Measurements from ENCODE around the gene EXOC7. TPM values are rescaled to one million over a fixed set of nuclear protein-coding genes. Genes with fewer than 3 reads are reported as not detected.

Gene EXOC7
- polyA plus RNA-seq, 1 donor from 2014 or later: 146 TPM

GRCh38 chr17:76131692-76132573 is 28.3 kb upstream of the EXOC7 start:
- Histone ChIP-seq H3K27ac (ENCODE audit: low read length) (no peak overlapping the region), H3K4me3 (ENCODE audit: low read length) (no peak overlapping the region), H3K36me3 (ENCODE audit: insufficient read depth, low read length) (no peaks in the 10 kb centered on the region), H4K20me1 (ENCODE audit: insufficient read depth) (no peaks in the 10 kb centered on the region), H3K9ac (ENCODE audit: low read length) (no peak overlapping the region), H3K27me3 (ENCODE audit: insufficient read depth, low read depth, low read length) (no peaks in the 10 kb centered on the region), H3F3A (ENCODE audit: insufficient read depth, low read length, poor library complexity, severe bottlenecking) (no peaks in the 10 kb centered on the region), H3K9me2 (ENCODE audit: insufficient read depth, low read length) (no peaks in the 10 kb centered on the region), H3K9me3 (ENCODE audit: low read length) (no peaks in the 10 kb centered on the region), H3K4me2 (ENCODE audit: low read length) (no peak overlapping the region), H2AFZ (ENCODE audit: low read depth, low read length) (no peak overlapping the region), H3K79me2 (replicated peaks; ENCODE audit: insufficient read depth, low read length) (no peaks in the 10 kb centered on the region)
- no peak for TF ChIP-seq REST (IDR thresholded peaks at IDR 0.05; ENCODE audit: borderline replicate concordance)
- TF ChIP-seq EZH2 (IDR thresholded peaks at IDR 0.05; ENCODE audit: borderline replicate concordance, insufficient read depth, low read length, poor library complexity, severe bottlenecking): no peak
- no peak for TF ChIP-seq TAF1 (IDR thresholded peaks at IDR 0.05; ENCODE audit: low read depth)
- TF ChIP-seq, protein P1, sequence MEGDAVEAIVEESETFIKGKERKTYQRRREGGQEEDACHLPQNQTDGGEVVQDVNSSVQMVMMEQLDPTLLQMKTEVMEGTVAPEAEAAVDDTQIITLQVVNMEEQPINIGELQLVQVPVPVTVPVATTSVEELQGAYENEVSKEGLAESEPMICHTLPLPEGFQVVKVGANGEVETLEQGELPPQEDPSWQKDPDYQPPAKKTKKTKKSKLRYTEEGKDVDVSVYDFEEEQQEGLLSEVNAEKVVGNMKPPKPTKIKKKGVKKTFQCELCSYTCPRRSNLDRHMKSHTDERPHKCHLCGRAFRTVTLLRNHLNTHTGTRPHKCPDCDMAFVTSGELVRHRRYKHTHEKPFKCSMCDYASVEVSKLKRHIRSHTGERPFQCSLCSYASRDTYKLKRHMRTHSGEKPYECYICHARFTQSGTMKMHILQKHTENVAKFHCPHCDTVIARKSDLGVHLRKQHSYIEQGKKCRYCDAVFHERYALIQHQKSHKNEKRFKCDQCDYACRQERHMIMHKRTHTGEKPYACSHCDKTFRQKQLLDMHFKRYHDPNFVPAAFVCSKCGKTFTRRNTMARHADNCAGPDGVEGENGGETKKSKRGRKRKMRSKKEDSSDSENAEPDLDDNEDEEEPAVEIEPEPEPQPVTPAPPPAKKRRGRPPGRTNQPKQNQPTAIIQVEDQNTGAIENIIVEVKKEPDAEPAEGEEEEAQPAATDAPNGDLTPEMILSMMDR (IDR thresholded peaks at IDR 0.05; ENCODE audit: poor library complexity, severe bottlenecking): no peak
- TF ChIP-seq POLR2AphosphoS5 (IDR thresholded peaks at IDR 0.05): no peak
- TF ChIP-seq RAD21 (conservative IDR thresholded peaks at IDR 0.05): no peak
- TF ChIP-seq MXI1 (conservative IDR thresholded peaks at IDR 0.05; ENCODE audit: poor library complexity, severe bottlenecking): no peak
- TF ChIP-seq EP300 (conservative IDR thresholded peaks at IDR 0.05; ENCODE audit: poor library complexity, severe bottlenecking): no peak
- TF ChIP-seq SMC3 (conservative IDR thresholded peaks at IDR 0.05; ENCODE audit: poor library complexity): no peak

- Histone ChIP-seq H3F3A (ENCODE audit: insufficient read depth, low read length, poor library complexity, severe bottlenecking) (no peaks in the 10 kb centered on the region), H3K9me3 (ENCODE audit: low read length) (no peaks in the 10 kb centered on the region), H3K4me3 (ENCODE audit: low read length) (no peak overlapping the region), H3K9ac (ENCODE audit: low read length) (no peak overlapping the region), H4K20me1 (ENCODE audit: insufficient read depth) (no peaks in the 10 kb centered on the region), H3K27me3 (ENCODE audit: insufficient read depth, low read depth, low read length) (no peaks in the 10 kb centered on the region), H3K27ac (ENCODE audit: low read length) (no peak overlapping the region), H2AFZ (ENCODE audit: low read depth, low read length) (no peak overlapping the region), H3K79me2 (replicated peaks; ENCODE audit: insufficient read depth, low read length) (no peaks in the 10 kb centered on the region), H3K4me2 (ENCODE audit: low read length) (no peak overlapping the region), H3K9me2 (ENCODE audit: insufficient read depth, low read length) (no peaks in the 10 kb centered on the region), H3K36me3 (ENCODE audit: insufficient read depth, low read length) (no peaks in the 10 kb centered on the region)
- TF ChIP-seq EZH2 (IDR thresholded peaks at IDR 0.05; ENCODE audit: borderline replicate concordance, insufficient read depth, low read length, poor library complexity, severe bottlenecking): no peak
- no peak for TF ChIP-seq TAF1 (IDR thresholded peaks at IDR 0.05; ENCODE audit: low read depth)
- TF ChIP-seq RAD21 (conservative IDR thresholded peaks at IDR 0.05): no peak
- TF ChIP-seq MXI1 (conservative IDR thresholded peaks at IDR 0.05; ENCODE audit: poor library complexity, severe bottlenecking): no peak
- no peak for TF ChIP-seq REST (IDR thresholded peaks at IDR 0.05; ENCODE audit: borderline replicate concordance)
- no peak for TF ChIP-seq SMC3 (conservative IDR thresholded peaks at IDR 0.05; ENCODE audit: poor library complexity)
- TF ChIP-seq, protein P1 (IDR thresholded peaks at IDR 0.05; ENCODE audit: poor library complexity, severe bottlenecking): no peak
- no peak for TF ChIP-seq EP300 (conservative IDR thresholded peaks at IDR 0.05; ENCODE audit: poor library complexity, severe bottlenecking)
- no peak for TF ChIP-seq POLR2AphosphoS5 (IDR thresholded peaks at IDR 0.05)
These were observed 27.6 kb upstream of the EXOC7 start for GRCh38 chr17:76131051-76131691.
